Retina (tissue), 1 donor: ENCODE results near the gene RARG.

ENCODE experiments used
- DNase-seq: peaks from one replicate; pipeline ENCODE4 v3.0.0-alpha.2; 2016

RARG gene

GRCh38 chr12:53222806-53223261 lies 9.2 kb downstream of the RARG start:
- DNase-seq = no peak

GRCh38 chr12:53222170-53222721 lies 9.8 kb downstream of the RARG start:
- no peak for DNase-seq

GRCh38 chr12:53221203-53222080 lies 10.6 kb downstream of the RARG start:
- peak; percentile 82 for DNase-seq

- DNase-seq = peak; percentile 94
Observed at GRCh38 chr12:53220694-53221202, 11.3 kb downstream of the RARG start.

- peak; percentile 66 for DNase-seq
Observed at GRCh38 chr12:53219956-53220693, 11.9 kb downstream of the RARG start.

- DNase-seq = peak; percentile 44
Observed at GRCh38 chr12:53219292-53219955, 12.6 kb downstream of the RARG start.

GRCh38 chr12:53218551-53219291 lies 13.3 kb downstream of the RARG start:
- no peak for DNase-seq

- peak; percentile 8 for DNase-seq
Observed at GRCh38 chr12:53217931-53218307, 14.1 kb downstream of the RARG start.

- no peak for DNase-seq
Observed at GRCh38 chr12:53217051-53217930, 14.7 kb downstream of the RARG start.

GRCh38 chr12:53215497-53215896 lies 16.5 kb downstream of the RARG start:
- no peak for DNase-seq

- DNase-seq = no peak
Observed at GRCh38 chr12:53214687-53215455, 17.1 kb downstream of the RARG start.

GRCh38 chr12:53214221-53214620 lies 17.8 kb downstream of the RARG start:
- DNase-seq = no peak

GRCh38 chr12:53213348-53213747 lies 18.7 kb downstream of the RARG start:
- DNase-seq = peak; percentile 90

GRCh38 chr12:53212931-53213330 lies 19.1 kb downstream of the RARG start:
- no peak for DNase-seq

GRCh38 chr12:53211476-53212381 lies 20.3 kb downstream of the RARG start:
- no peak for DNase-seq

GRCh38 chr12:53210843-53211242 lies 21.2 kb downstream of the RARG start:
- no peak for DNase-seq

GRCh38 chr12:53208877-53209463 lies 23.0 kb downstream of the RARG start:
- DNase-seq = no peak

GRCh38 chr12:53208435-53208834 lies 23.6 kb downstream of the RARG start:
- no peak for DNase-seq

- no peak for DNase-seq
Observed at GRCh38 chr12:53207042-53207441, 25.0 kb downstream of the RARG start, which contains the start of gene ITGB7. Gene ITGB7, minus strand, starts transcription at chr12:53207251. Its CDS starts 6,808 bp downstream, at chr12:53200443.
